ENCODE data around the gene CHD5. TPM values are rescaled to one million over a fixed set of nuclear protein-coding genes. Genes with fewer than 3 reads are reported as not detected.

Gene CHD5
- total RNA-seq, 4 donors from 2014 or later: 0.05 TPM; not detected in 3

DNA sequence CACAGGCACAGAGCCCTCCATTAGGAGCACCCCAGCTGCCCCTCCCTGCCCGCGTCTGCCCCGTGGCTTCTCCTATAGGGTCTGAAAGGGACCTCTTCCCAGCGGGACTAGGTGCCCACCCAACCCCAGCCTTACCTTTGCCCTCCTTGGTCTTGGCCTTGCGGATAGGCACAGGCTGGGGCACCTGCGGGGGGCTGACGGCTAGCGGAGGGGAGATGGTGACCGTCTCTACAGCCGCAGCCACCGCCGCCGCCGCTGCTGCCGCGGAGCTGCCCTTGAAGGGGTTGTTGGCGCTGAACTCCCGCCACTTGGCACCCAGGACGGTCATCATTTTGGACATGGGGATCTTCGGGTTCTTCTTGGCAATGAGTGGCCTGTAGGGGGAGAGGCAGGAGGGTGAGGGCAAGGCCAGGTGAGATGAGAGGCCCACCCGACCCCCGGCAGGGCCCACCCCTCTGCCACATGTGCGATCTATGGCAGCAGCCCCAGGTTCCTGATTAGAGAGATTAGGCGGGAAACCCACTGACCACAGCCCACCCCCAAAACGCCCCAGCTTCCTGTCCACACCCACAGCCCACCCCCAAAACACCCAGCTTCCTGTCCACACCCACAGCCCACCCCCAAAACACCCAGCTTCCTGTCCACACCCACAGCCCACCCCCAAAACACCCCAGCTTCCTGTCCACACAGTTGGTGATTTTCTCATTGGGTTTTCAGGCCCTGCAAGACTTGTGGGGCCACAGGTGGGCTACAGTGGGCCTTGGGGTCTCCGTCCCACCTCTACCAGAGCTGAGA is 25.4 kb downstream of the CHD5 start:
- in situ Hi-C loops (cut with MboI; ENCODE audit: low sequenced_read_pairs in 4 of 4): no loop called here
- H3K4me1 ChIP-seq: no peaks in the 10 kb centered on the region
- DNase-seq: no peak
- H3K27me3 ChIP-seq: peaks cover 0 to 2% (median 0%) of the 10 kb centered on the region in 3 donors
- intact Hi-C loops (cut with DNase I; ENCODE audit: low total_unique reads): no loop called here
- TF ChIP-seq, protein P1, sequence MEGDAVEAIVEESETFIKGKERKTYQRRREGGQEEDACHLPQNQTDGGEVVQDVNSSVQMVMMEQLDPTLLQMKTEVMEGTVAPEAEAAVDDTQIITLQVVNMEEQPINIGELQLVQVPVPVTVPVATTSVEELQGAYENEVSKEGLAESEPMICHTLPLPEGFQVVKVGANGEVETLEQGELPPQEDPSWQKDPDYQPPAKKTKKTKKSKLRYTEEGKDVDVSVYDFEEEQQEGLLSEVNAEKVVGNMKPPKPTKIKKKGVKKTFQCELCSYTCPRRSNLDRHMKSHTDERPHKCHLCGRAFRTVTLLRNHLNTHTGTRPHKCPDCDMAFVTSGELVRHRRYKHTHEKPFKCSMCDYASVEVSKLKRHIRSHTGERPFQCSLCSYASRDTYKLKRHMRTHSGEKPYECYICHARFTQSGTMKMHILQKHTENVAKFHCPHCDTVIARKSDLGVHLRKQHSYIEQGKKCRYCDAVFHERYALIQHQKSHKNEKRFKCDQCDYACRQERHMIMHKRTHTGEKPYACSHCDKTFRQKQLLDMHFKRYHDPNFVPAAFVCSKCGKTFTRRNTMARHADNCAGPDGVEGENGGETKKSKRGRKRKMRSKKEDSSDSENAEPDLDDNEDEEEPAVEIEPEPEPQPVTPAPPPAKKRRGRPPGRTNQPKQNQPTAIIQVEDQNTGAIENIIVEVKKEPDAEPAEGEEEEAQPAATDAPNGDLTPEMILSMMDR (IDR thresholded peaks at IDR 0.05 in 4 of 5, conservative IDR thresholded peaks at IDR 0.05 in 1 of 5): no peak
- TF ChIP-seq POLR2A (IDR thresholded peaks at IDR 0.05): no peak
- no peak overlapping the region for H3K4me3 ChIP-seq
- H3K27ac ChIP-seq: no peak overlapping the region
- H3K9me3 ChIP-seq: no peaks in the 10 kb centered on the region
- ATAC-seq: no peak
- H3K36me3 ChIP-seq: no peaks in the 10 kb centered on the region

DNA sequence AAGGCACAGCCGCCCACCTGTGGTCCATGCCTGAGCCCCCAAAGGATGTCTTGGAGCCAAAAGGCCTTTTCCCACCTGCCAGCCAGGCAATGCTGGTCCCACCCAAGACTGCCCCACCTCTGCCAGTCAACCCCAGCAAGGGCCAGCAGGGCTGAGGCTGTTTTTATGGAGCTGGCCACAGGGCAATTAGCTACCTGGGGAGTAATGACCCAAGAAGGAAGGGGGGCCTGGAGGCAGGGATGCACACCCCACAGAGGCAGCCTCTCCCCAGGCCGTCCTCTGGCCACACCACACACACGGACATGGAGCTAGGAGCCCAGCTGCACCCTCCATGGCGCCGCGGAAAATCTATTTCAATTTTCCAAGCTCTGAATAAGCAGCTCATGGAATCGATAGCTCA is 27.2 kb downstream of the CHD5 start:
- intact Hi-C loops (cut with DNase I; ENCODE audit: low total_unique reads) (no loop called here), in situ Hi-C loops (cut with MboI; ENCODE audit: low sequenced_read_pairs in 4 of 4) (no loop called here)
- H3K4me3 ChIP-seq: no peak overlapping the region
- H3K4me1 ChIP-seq: no peaks in the 10 kb centered on the region
- DNase-seq: no peak
- H3K27me3 ChIP-seq: peaks cover 11 to 17% (median 14%) of the 10 kb centered on the region in 3 donors
- no peak overlapping the region for H3K27ac ChIP-seq
- H3K9me3 ChIP-seq: no peaks in the 10 kb centered on the region
- TF ChIP-seq, protein P1 (IDR thresholded peaks at IDR 0.05 in 4 of 5, conservative IDR thresholded peaks at IDR 0.05 in 1 of 5): no peak
- no peak for TF ChIP-seq POLR2A (IDR thresholded peaks at IDR 0.05)
- no peaks in the 10 kb centered on the region for H3K36me3 ChIP-seq
- ATAC-seq: no peak

DNA sequence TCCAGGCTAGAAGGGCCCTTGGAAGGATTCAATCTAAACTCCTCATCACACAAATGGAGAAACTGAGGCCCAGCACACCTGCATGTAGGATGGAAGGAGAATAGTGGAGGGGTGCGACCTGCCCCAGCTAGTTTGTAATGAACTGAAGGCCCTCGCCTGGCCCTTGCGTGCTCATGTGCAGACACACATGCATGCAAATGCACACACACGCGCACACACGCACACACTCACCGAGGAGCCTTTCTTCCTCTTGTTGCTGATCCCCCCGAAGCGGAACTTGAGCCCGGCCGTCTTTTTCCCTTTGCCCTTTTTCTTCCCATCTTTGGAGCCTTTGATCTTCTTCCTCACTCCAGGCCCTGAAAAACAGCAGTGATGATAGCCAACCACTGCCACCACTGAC is 27.9 kb downstream of the CHD5 start:
- H3K36me3 ChIP-seq: no peaks in the 10 kb centered on the region
- in situ Hi-C loops (cut with MboI; ENCODE audit: low sequenced_read_pairs in 4 of 4): no loop called here
- DNase-seq: no peak
- ATAC-seq: no peak
- peaks cover 17 to 24% (median 21%) of the 10 kb centered on the region in 3 donors for H3K27me3 ChIP-seq
- H3K4me1 ChIP-seq: no peaks in the 10 kb centered on the region
- H3K4me3 ChIP-seq: no peak overlapping the region
- H3K9me3 ChIP-seq: no peaks in the 10 kb centered on the region
- TF ChIP-seq POLR2A (IDR thresholded peaks at IDR 0.05): no peak
- TF ChIP-seq, protein P1 (IDR thresholded peaks at IDR 0.05 in 4 of 5, conservative IDR thresholded peaks at IDR 0.05 in 1 of 5): no peak
- H3K27ac ChIP-seq: no peak overlapping the region
- intact Hi-C loops (cut with DNase I; ENCODE audit: low total_unique reads): no loop called here

DNA sequence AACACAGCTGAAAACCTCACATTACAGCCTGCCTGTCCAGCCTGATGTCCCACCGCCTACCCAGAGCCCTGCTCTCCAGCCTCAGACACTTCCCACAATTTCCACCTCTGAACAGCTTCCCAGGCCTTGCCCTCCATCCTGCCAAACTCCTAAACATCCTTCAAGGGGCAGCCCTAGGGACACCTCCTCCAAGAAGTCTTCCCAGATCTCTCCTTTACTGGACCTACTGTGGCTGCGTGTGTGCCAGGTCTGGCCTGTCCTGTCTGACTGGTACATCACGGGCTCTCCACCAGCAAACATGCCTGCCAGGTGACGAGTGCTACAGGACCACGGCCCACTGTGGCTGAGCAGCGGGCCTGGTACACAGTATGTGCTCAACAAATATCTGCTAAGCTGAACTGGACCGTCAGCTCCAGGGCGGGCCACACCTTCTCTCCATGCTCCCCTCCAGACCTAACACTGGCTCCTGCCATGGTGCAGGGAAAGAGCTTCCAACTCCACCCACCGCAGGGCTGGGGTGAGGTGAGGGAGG is 28.8 kb downstream of the CHD5 start:
- H3K4me1 ChIP-seq: no peaks in the 10 kb centered on the region
- no peaks in the 10 kb centered on the region for H3K36me3 ChIP-seq
- no peaks in the 10 kb centered on the region for H3K9me3 ChIP-seq
- DNase-seq: no peak
- no peak for ATAC-seq
- TF ChIP-seq, protein P1 (IDR thresholded peaks at IDR 0.05 in 4 of 5, conservative IDR thresholded peaks at IDR 0.05 in 1 of 5): no peak
- no peak for TF ChIP-seq POLR2A (IDR thresholded peaks at IDR 0.05)
- peaks cover 20 to 31% (median 29%) of the 10 kb centered on the region in 3 donors for H3K27me3 ChIP-seq
- no peak overlapping the region for H3K4me3 ChIP-seq
- in situ Hi-C loops (cut with MboI; ENCODE audit: low sequenced_read_pairs in 4 of 4) (no loop called here), intact Hi-C loops (cut with DNase I; ENCODE audit: low total_unique reads) (no loop called here)
- no peak overlapping the region for H3K27ac ChIP-seq

Measured in gastrocnemius medialis (tissue), 4 donors.